Activated CD8-positive, alpha-beta memory T cell treated with anti-CD3 and anti-CD28 coated beads, Interleukin-2, amount 50 U/mL, for 24 hours (primary cell): Measurements from ENCODE around the gene PRRG1.
"Not testable (repeated sequence)": the region's sequence is repeated elsewhere in the genome, so short reads cannot be mapped to it uniquely, and the experiment has no call there.

Source experiments
- DNase-seq: peaks from one replicate; pipeline ENCODE4 v3.0.0-alpha.2; 2020; ENCODE audit errors: extremely low read depth

The PRRG1 gene

DNA sequence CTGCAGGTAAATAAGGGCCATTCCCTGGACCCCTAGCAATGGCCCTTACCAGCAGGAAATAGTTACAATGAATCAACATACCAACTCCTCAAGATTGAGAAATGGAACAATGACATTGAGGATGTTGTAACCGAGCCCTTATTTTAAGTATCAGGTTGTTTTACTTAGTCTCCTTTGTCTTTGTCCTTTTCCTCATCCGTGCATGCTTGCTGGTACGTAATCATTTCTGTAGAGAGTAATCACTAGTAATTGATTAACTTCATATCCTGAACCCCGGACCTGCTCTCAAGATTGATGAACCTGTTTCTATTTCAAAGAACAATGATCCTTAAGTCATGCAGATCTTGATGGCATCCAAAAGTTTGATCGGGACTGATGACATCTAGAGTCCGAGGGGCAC, 123.7 kb downstream of the PRRG1 start:
- no peak for DNase-seq

DNA sequence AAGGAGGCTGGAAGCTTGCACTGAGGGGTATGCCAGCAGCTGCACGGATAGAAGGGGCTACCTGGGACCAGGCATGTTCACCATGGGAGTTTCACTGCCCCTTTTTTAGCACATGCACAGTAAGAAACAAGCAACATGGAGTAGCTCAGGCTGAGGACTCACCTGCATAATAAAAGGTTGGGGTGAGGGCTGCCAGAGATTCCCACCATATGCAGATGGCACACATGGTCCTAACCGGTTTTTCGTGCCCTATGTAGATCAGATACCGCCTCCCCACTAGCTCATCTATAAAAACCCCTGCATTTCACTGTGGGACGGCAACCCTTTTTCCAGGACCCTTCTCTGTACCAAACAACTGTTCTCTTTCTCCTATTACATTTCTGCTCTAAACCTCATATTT, 125.3 kb downstream of the PRRG1 start:
- no peak for DNase-seq

DNA sequence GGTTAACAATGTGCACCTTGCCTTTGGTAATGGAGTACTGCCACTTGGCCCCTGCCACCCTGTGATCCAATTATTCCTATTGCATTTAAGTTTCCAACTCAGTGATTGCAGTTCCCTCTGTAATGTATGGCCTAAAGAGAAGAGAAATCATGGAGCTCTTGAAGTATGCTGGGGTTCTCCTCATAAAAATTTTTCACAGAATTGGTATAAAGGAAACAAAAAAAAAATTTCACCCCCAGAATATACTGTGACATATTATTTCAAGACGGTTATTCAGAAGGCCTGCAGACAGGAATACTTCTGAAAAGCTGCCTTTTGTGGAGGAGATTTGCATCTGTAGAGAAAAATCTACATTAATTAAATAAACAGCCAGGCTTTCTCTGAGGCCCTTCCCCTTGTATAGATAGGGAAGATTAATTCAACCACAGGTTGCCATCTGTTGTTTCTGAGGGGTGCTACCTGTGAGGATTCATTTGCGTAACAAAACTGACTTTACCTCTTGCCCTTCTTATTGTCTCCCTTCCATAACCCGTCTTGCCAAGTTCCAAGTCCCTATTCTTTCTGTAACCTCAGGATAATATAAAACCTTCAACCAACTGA, 127.5 kb downstream of the PRRG1 start:
- no peak for DNase-seq

DNA sequence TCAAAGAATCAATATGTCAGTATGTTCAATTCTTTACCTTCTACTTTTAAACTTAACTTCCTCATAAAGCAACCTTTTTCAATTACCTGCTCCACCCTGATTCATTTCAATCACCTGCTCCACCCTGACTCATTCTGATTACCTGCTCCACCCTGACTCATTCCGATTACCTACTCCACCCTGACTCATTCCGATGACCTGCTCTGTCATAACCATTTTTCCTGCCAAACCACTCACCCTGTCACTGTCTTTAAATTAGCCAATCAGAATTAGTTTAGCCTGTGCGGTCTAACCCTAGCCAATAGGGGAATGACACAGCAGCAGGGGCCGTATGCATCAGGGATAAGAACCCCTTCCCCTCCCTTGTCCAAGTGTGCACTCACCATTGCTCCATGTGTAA, 135.2 kb downstream of the PRRG1 start:
- DNase-seq = not testable (repeated sequence)

DNA sequence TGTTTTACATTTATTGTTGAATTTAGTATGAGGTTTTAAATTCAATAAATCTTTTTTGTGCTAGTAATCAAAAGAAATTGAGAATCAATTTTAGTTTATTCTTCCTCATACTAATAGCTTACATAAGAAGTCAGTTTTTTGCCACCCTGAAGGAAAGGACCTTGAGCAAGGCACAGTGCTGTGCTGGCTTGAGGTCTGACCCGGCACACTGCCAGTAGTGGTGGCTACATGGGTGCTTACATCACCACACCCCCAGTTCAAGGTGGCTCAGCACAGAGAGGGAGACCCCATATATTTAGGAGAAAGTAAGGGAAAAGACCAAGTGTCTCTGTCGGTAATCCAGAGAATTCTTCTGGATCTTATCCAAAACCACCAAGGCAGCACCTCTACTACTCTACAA, 136.3 kb downstream of the PRRG1 start:
- DNase-seq = no peak

DNA sequence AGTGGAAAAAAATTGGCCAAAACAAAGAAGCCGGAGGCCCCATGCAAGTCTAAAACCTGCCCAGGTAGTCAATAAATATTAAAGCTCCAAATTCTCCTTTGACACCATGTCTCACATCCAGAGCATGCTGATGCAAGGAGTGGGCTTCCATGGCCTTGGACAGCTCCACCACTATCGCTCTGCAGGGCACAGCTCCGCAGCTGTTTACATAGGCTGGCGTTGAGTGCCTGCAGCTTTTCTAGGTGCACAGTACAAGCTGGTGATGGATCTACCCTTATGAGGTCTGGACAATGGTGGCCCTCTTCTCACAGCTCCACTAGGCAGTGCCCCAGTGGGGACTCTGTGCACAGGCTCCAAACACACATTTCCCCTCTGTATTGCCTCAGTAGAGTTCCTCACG, 138.1 kb downstream of the PRRG1 start:
- no peak for DNase-seq

DNA sequence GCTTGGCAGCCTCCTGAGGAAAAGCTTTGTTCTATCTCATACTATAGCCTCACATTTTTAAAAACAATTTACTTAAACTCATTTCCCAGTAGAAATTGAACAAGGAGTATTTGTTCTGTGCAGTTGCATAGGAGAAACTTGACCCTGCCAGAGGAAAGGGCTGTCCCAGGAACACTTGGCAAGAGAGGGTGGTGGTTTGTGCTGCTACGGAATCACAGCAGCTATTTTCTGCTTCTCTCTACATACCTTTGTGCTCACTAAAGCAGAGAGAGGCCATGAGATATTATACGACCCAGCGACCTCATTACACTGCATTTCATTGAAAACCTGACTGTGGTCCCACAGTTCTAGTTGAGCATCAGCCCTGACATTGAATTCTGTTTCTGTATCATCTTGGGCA, 139.2 kb downstream of the PRRG1 start:
- DNase-seq = no peak

DNA sequence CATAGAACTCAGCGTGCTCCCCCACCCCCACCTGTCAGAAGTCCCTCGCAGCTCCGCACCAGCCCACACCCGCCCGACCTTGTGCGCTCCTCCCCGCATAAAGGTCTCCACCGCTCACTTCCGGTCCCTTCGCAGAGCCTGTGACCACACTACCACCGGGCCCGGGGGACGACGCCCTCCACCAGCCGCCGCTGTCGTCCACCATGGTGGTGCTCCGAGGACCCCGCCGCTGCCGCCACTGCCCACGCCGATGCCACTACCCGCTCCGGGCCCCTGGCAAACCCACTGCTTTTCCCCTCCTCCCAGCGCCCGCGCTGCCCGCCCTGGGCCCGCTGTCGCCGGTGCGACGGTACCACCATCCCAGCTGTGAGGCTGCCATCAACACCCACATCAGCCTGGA, 142.5 kb downstream of the PRRG1 start:
- DNase-seq = no peak

DNA sequence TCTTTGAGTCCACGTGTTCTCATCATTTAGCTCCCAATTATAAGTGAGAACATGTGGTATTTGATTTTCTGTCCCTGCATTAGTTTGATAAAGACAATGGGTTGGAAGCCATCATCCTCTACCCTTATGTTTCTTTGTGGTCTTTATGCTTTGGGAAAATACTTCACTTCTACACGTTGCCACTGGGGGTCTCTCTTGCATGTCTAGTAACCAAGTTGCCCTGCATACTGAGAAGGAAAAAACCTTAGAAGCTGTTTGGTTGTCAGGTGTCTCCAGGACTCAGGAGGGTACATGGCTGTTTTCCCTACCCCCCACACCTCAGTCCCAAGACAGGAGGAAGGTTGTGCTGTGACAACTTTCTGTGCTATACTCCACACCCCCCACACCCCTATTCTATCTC, 146.6 kb downstream of the PRRG1 start:
- DNase-seq = not testable (repeated sequence)

DNA sequence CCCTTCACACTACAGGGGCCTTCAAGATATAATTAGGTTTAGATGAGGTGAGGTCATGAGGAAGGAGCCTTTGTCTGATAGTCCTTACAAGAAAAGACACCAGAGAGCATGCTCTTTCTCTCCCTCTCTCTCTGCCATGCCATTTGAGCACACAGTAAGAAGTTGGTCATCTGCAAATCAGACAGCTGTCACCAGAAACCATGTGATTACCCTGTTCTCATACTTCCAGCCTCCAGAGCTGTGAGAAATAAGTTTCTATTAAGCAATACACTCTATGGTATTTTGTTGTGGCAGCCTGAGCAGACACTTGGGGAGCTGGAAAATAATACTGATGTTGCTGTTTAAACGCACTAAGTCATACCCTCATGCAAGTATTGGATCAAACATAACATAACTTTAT, 148.0 kb downstream of the PRRG1 start:
- DNase-seq = not testable (repeated sequence)

DNA sequence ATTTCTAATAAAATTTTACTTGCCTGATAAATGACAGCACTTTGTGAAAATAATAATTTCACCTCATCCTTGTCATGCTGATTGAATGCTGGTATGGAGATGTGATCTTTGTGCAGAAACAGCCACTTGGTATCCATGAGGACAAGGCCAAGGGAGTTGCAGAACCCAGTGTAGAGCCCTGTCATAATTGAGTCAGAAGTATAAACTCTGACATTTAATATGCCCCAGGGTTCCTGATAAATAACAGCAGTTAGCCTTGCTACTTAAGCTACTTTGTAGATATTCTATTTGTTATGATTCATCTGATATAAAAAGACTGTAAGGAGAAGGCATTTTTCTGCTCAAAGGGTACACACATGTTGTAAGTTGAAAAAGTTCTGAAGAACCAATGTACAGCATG, 149.2 kb downstream of the PRRG1 start:
- DNase-seq = not testable (repeated sequence)

DNA sequence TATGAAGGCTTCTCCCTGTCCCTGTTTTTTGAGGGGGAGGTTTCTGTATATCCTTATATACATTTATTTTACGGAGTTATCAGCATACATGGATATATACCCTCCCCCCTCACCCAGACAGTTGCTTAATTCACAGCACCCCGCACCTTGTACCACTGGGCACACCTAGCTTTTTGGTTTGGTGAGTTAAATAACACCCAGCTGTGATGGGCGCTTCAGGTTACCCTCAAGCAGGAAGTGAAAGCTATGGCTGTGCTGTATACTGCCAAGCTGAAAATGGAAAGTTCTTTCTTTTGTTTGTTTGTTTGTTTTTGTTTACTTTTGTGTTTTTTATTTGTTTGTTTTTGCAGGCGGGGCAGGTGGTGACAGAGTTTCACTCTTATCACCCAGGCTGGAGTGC, 150.5 kb downstream of the PRRG1 start:
- not testable (repeated sequence) for DNase-seq

DNA sequence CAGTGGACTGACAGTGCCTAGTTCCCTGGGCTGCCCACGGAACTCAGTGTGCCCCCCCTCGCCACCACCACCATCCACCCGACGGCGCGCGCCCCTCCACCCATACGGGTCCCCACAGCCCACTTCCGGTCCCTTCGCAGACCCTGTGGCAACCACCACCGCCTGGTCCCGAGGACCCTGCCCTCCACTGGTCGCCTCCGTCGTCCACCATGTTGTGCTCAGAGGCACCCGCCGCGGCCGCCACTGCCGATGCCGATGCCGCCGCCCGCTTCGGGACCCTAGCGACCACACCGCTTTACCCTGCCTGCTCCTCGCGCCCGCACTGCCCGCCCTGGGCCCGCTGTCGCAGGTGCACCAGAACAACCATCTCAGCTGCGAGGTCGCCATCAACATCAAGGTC, 155.8 kb downstream of the PRRG1 start:
- DNase-seq = no peak
